ENCODE data around the gene RAI14.
"Not testable (repeated sequence)": the region's sequence is repeated elsewhere in the genome, so short reads cannot be mapped to it uniquely, and the experiment has no call there.

RAI14 gene

GRCh38 chr5:34775886-34776285, 119.8 kb downstream of the RAI14 start:
- DNase-seq = no peak

GRCh38 chr5:34778091-34778850, 122.1 kb downstream of the RAI14 start:
- no peak for DNase-seq

- DNase-seq = not testable (repeated sequence)
Observed at GRCh38 chr5:34783892-34784291, 127.8 kb downstream of the RAI14 start.

DNA sequence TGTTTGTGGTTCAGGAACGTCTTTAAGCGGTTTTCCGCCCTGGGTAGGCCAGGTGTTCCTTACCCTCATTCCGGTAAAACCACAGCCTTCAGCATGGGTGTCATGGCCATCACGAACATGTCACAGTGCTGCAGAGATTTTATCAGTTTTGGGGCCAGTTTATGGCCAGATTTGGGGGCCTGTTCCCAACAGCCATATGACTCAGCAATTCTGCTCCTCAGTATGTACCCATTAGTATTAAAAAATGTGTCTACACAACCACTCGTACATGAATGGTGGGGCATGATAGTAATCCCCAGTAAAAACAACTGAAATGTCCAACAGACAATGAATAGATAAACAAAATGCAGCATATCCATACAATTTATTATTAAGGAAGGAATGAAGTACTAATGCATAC, 130.9 kb downstream of the RAI14 start:
- no peak for DNase-seq

- no peak for DNase-seq
Observed at GRCh38 chr5:34789021-34789531, 132.9 kb downstream of the RAI14 start.

GRCh38 chr5:34789639-34790038, 133.5 kb downstream of the RAI14 start:
- no peak for DNase-seq

- DNase-seq = no peak
Observed at GRCh38 chr5:34790069-34790468, 133.9 kb downstream of the RAI14 start.

- DNase-seq = no peak
Observed at GRCh38 chr5:34791761-34792244, 135.7 kb downstream of the RAI14 start.

GRCh38 chr5:34802834-34803563, 146.9 kb downstream of the RAI14 start:
- no peak for DNase-seq

GRCh38 chr5:34803974-34804732, 148.0 kb downstream of the RAI14 start:
- DNase-seq = no peak

DNA sequence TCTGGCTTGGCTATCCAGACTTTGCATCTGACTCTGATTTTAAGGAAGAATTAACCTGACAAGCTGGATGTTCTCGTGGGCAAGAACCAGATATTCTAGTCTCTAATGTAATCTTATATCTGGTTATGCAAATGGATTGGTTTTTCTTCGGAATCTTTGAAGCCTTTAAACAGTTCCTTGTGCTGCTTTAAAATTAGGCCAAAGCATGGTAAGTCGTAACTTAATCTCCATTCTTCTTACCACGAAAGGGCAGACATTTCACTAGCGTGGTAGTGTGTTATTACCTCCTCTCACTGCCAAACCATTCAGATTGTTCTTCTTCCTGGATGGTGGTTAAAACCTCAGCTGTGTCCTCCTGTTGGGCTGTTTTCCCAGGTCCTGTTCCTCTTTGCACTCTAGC, 148.8 kb downstream of the RAI14 start:
- DNase-seq = no peak

DNA sequence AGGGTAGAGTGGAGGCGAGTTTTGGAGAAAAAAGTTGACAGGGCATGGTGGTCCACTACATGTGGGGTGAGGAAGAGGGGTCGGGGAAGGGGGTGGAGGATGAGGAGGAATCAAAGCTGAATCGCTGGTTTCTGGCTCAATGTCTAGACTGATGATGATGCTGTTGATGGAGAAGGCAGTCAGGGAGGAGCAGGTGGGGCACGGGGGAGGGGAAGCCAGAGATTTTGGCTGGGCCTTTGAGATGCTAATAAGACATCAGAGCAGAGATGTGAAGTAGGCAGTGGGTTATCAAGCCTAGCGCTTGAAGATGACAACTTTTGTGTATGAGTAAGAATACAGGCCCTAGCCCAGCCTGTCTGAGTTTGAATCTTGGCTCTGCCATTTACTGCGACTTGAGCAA, 150.4 kb downstream of the RAI14 start:
- no peak for DNase-seq

- DNase-seq = no peak
Observed at GRCh38 chr5:34811706-34812105, 155.6 kb downstream of the RAI14 start.

- DNase-seq = no peak
Observed at GRCh38 chr5:34813509-34813908, 157.4 kb downstream of the RAI14 start.

DNA sequence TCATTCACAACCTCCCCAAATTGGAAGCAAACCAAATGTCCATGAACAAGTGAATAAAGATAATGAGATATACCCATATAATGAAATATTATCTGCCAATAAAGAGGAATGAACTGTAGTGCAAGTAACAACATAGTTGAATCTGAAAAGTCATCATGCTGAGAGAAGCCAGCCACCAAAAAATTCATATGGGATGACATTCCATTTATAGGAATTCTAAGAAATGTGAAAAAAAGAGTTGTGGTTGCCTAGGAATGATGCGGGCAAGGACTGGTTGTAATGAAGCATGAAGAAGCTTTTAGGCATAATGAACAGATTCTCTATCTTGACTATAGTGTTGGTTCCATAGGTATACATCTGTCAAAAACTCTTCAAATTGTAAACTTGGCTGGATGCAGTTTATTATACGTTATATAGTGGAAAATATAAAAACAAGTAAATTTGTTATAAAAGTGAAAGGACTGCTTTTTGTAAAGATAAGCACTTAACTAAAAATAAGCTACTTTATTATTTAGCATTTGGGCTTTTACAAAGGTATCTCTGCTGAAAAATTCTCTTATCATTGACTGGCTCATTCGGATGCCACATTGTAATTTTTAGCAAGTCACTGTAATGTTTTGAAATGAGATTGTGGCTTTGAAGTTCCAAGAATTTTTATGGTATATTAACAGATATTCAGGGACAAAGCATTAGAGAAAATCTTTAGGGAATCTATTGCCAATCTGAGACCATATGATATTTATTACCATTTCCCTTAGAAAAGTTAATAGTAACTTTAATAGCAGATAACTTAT, 161.6 kb downstream of the RAI14 start:
- no peak for DNase-seq

GRCh38 chr5:34818717-34819116, 162.6 kb downstream of the RAI14 start:
- no peak for DNase-seq

GRCh38 chr5:34820593-34820992, 164.5 kb downstream of the RAI14 start:
- no peak for DNase-seq

DNA sequence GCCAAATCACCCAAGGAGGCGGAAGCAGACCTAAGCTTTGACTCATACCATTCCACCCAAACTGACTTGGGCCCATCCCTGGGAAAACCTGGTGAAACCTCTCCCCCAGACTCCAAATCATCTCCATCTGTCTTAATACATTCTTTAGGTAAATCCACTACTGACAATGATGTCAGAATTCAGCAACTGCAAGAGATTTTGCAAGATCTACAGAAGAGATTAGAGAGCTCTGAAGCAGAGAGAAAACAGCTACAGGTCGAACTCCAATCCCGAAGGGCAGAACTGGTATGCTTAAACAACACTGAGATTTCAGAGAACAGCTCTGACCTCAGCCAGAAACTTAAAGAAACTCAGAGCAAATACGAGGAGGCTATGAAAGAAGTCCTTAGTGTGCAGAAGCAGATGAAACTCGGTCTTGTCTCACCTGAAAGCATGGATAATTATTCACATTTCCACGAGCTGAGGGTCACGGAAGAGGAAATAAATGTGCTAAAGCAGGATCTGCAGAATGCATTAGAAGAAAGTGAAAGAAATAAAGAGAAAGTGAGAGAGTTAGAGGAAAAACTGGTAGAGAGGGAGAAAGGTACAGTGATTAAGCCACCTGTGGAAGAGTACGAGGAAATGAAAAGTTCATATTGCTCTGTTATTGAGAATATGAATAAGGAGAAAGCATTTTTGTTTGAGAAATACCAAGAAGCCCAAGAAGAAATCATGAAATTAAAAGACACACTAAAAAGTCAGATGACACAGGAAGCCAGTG, 167.0 kb downstream of the RAI14 start:
- no peak for DNase-seq

GRCh38 chr5:34826347-34826746, 170.2 kb downstream of the RAI14 start:
- DNase-seq = no peak

DNA sequence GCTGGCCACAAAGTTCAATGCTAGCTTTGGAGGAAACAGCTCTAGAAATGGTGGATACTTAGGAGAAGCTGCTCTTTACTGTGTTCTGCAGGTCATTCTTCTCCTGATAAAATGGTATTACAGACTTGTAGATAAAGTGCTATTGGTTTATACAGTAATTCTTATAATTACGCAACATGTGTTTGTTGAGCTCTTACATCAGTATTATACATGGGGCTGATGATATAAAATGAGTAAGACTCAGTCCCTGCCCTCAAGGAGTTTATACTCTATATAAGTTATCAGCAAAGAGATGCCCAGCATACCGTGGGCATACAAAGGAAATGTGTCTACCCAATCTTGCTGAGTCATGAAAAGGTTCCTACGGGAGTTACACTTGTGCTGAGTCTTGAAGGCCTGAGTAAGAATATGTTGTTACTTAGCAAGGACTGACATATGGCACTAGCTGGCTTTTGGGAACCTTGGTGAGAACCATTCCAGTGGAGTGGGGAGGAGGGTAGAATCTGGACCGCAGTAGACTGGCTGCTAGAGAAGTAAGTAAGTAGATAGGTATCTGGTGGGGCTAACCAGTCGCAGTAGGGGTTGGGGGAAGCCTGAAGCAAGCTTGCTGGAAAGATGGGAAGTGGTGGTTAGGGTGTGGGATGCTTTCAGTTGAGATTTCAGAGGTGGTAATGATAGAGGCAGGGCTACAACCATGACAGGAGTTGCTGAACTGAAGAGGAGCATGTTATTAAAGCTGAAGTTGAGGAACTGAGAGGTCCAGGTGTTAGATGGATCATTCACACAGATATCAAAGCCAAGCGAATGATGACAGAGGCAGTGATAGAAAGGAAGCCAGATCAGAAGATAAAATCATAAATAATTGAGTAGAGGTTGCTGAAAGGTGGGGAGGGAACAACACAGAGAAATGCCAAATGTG, 171.7 kb downstream of the RAI14 start:
- no peak for DNase-seq

GRCh38 chr5:34830827-34831226, 174.7 kb downstream of the RAI14 start:
- DNase-seq = not testable (repeated sequence)

All from suppressor macrophage treated with lipopolysaccharide for 4 hours (primary cell).